Mononuclear cell (primary cell): ENCODE results near the gene TFF1. TPM values are rescaled to one million over a fixed set of nuclear protein-coding genes. Genes with fewer than 3 reads are reported as not detected.

ENCODE experiments used
- H3K27me3 ChIP-seq: 2 replicates; pipeline ENCODE4 v1.6.0; 2011; ENCODE audit warnings: low read length, control low read depth; ENCODE audit not compliant: insufficient read depth
- H3K4me1 ChIP-seq: 2 replicates; pipeline ENCODE4 v1.5.1; 2011; ENCODE audit warnings: mild to moderate bottlenecking, low read length, control low read depth; ENCODE audit not compliant: insufficient read depth
- H3K4me3 ChIP-seq: 2 replicates; pipeline ENCODE4 v1.5.1; 2011; ENCODE audit warnings: mild to moderate bottlenecking, low read length, moderate library complexity
- H3K9me3 ChIP-seq: 2 replicates; pipeline ENCODE4 v1.5.1; 2011; ENCODE audit warnings: low read depth, mild to moderate bottlenecking, control low read depth, low read length
- total RNA-seq: library from RNA; depleted of rRNA; stranded (reverse); fragments of >200 nt; gene quantifications from one replicate; pipeline ENCODE4 v1.2.3, GENCODE V29; 2012

Gene TFF1
- total RNA-seq, 1 donor, result not detected

- no peaks in the 10 kb centered on the region for H3K27me3 ChIP-seq
- H3K4me3 ChIP-seq, result no peak overlapping the region
- no peaks in the 10 kb centered on the region for H3K9me3 ChIP-seq
- peaks cover 10% of the 10 kb centered on the region for H3K4me1 ChIP-seq
Observed at GRCh38 chr21:42340187-42341050, 25.9 kb downstream of the TFF1 start.

GRCh38 chr21:42338729-42339715 lies 27.3 kb downstream of the TFF1 start:
- Histone ChIP-seq H3K9me3 (no peaks in the 10 kb centered on the region), H3K4me1 (peaks cover 10% of the 10 kb centered on the region), H3K27me3 (no peaks in the 10 kb centered on the region), H3K4me3 (no peak overlapping the region)

DNA sequence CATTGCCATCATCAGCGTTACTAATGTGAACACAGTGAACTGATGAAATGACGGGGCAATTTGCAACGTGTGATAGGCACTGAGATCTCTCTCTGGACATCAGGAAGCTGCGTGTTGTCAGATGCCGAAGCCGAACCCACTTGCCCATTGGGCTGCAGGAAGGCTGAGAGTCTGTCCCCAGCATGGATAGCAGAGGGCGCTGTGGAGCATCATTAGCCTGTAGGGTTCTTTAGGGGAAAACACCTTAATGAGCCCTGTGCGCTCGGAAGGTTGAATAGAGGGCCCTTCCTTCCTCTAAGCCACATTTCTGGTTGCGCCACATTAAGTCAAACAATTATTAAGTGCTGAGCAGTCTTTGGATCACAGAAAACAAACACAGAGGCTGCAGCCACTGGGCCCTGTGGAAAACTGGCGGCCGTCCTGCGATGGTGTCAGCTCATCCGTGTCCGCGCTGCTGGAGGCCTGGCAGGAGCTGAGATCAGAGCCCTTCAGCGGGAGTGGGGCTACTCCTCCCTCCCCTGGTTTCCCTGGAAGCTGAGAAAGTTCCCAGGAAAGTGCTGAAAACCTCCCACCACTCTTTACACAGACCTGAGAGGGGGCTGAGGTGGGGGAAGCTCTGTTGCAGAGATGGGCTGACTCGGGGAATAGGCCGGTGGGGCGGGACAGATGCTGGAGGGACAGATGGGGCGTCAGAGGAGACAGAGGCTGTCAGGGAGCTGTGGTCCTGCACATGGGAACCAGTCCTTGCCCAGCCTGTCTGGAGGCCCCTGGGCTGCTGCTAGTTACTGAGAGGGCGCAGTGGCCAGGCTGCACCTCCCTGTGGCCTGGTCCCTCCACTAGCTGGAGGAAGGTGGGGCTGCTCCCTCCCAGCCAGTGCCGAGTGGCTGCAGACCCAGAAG lies 28.3 kb downstream of the TFF1 start:
- no peaks in the 10 kb centered on the region for H3K9me3 ChIP-seq
- no peaks in the 10 kb centered on the region for H3K27me3 ChIP-seq
- H3K4me1 ChIP-seq, result peaks cover 10% of the 10 kb centered on the region
- H3K4me3 ChIP-seq, result no peak overlapping the region

DNA sequence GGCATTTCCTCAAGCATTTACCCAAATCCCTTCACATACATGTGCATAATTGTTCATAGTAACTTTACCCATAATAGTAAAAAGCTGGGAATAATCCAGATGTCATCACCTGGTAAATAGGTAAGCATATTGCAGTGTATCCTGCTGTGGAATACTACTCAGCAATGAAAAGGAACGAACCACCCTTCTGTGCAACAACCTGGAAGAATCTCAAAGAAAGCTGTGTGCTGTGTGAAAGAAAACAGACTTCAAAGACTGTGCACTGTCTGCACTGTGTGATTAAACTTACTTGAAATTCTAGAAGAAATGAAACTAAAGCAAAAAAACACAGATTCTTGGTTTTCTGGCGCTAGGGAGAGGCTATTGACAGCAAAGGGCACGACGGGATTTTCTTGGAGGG lies 29.1 kb downstream of the TFF1 start:
- Histone ChIP-seq H3K9me3 (no peaks in the 10 kb centered on the region), H3K27me3 (no peaks in the 10 kb centered on the region), H3K4me3 (no peak overlapping the region), H3K4me1 (peaks cover 10% of the 10 kb centered on the region)

DNA sequence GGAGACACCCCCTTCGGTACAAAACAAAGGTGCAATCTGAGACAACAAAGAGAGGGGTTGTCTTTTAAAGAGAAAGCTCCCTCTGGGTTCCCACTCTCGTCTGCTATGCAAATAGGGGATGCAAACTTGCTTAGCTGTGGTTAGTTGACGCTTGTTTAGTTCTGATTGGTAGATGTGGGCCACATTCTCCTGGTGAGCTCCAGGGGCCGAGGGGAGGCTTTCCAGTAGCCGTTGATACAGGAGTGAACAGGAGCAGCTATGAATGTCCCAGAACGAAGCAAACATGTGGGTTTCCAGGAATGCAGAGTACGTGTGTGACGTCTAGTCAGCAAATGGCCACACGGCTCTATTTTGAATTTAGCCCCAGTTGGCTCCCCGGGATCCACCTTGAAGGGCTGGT lies 30.3 kb downstream of the TFF1 start:
- H3K4me3 ChIP-seq, result no peak overlapping the region
- H3K27me3 ChIP-seq, result no peaks in the 10 kb centered on the region
- peaks cover 10% of the 10 kb centered on the region for H3K4me1 ChIP-seq
- H3K9me3 ChIP-seq, result no peaks in the 10 kb centered on the region

GRCh38 chr21:42332557-42333317 lies 33.6 kb downstream of the TFF1 start:
- Histone ChIP-seq H3K4me3 (no peak overlapping the region), H3K4me1 (peaks cover 1% of the 10 kb centered on the region), H3K9me3 (no peaks in the 10 kb centered on the region), H3K27me3 (no peaks in the 10 kb centered on the region)

DNA sequence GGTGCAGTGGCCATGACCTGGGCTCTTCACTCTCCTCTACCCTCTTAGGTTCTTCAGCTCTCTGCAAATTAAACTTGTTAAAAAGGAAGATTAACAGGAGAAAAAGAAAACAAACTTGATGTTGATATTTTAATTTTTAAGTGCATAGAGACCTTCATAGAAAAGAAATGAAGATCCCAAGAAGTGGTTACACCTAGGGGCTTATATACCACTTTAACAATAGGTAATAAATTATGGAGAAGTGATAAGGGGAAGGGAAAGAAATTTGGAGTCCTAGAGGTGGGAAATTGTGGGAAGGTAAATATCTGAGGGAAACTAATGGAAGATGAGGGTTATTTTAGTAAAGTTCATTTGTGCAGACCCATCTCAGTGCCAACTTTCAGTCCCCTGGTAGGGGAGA lies 34.7 kb downstream of the TFF1 start:
- H3K4me1 ChIP-seq, result no peaks in the 10 kb centered on the region
- no peaks in the 10 kb centered on the region for H3K27me3 ChIP-seq
- no peak overlapping the region for H3K4me3 ChIP-seq
- H3K9me3 ChIP-seq, result no peaks in the 10 kb centered on the region

GRCh38 chr21:42330380-42331371 lies 35.7 kb downstream of the TFF1 start:
- Histone ChIP-seq H3K9me3 (no peaks in the 10 kb centered on the region), H3K4me3 (no peak overlapping the region), H3K27me3 (no peaks in the 10 kb centered on the region), H3K4me1 (no peaks in the 10 kb centered on the region)

DNA sequence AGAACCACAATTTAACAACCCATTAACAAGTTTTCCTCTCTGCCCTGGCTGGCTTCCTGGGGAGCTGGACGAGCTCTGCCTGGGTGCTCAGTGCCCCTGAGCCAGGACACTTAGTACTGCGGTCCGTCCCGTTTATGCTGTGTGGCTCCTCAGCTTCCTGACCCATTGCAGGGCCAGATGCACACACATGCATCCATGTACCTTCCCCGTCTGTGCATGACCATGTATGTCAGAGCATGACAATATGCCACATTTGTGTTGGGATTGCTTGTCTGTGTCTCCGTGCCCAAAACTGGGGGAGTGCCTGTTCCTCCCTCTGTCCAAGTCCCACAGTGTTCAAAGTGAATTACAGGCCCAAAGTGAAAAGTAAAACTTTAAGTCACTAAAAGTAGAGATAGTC lies 41.4 kb downstream of the TFF1 start:
- no peaks in the 10 kb centered on the region for H3K27me3 ChIP-seq
- H3K4me3 ChIP-seq, result no peak overlapping the region

GRCh38 chr21:42321845-42322244 lies 44.5 kb downstream of the TFF1 start:
- Histone ChIP-seq H3K4me1 (peaks cover 21% of the 10 kb centered on the region), H3K9me3 (no peaks in the 10 kb centered on the region), H3K4me3 (no peak overlapping the region), H3K27me3 (no peaks in the 10 kb centered on the region)

More for the DNA sequence above, 41.4 kb downstream of the TFF1 start:
- no peaks in the 10 kb centered on the region for H3K9me3 ChIP-seq
- peaks cover 5% of the 10 kb centered on the region for H3K4me1 ChIP-seq

DNA sequence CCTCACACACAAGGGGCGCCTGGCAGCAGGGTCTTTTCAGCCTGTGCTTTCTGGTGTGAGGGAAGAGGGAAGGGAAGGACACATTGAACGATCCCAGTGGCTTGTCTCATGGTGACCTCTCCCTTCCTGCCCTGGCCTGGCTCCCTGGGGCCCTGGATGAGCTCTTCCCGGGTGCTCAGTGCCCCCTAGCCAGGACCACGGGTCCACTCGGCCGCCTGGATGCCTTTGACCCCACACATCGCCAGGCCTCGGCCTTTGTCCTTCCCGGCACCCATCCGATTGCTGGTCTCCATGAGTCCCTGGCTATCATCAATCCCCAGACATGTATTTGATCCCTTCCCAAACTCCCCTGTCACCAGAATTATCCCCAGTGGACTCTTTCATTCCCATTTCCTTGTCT lies 45.1 kb downstream of the TFF1 start:
- Histone ChIP-seq H3K4me3 (no peak overlapping the region), H3K9me3 (no peaks in the 10 kb centered on the region), H3K4me1 (peaks cover 21% of the 10 kb centered on the region), H3K27me3 (no peaks in the 10 kb centered on the region)

- Histone ChIP-seq H3K4me1 (peaks cover 21% of the 10 kb centered on the region), H3K4me3 (no peak overlapping the region), H3K9me3 (no peaks in the 10 kb centered on the region), H3K27me3 (no peaks in the 10 kb centered on the region)
Observed at GRCh38 chr21:42320791-42321190, 45.5 kb downstream of the TFF1 start.
